HepG2 (cell line): ENCODE results near the gene LIPE. TPM values are rescaled to one million over a fixed set of nuclear protein-coding genes. Genes with fewer than 3 reads are reported as not detected.
A peak's percentile ranks its signal among the peaks of the same experiment; 100 is the strongest.

Source experiments
- CEBPG ChIP-seq: IDR thresholded peaks from 2 replicates; pipeline ENCODE4 v1.6.1; 2016
- FLYWCH1 ChIP-seq: sonication (generic); formaldehyde crosslinking; IDR thresholded peaks from 2 replicates; pipeline ENCODE4 v1.8.1; 2023; ENCODE audit warnings: mild to moderate bottlenecking, missing genetic modification reagents
- HNF4A ChIP-seq: sonication (generic); formaldehyde crosslinking; IDR thresholded peaks from 2 replicates; pipeline ENCODE4 v1.4.0; 2020; ENCODE audit warnings: missing genetic modification reagents
- IRF2 ChIP-seq: IDR thresholded peaks from 2 replicates; pipeline ENCODE4 v1.6.1; 2018; ENCODE audit warnings: missing genetic modification reagents, missing compliant biosample characterization
- MAX ChIP-seq: IDR thresholded peaks from 2 replicates; pipeline ENCODE4 v1.6.1; 2012; ENCODE audit warnings: inconsistent platforms
- POLR2G ChIP-seq: fragments of 200-400 bp; formaldehyde crosslinking; IDR thresholded peaks from 2 replicates; pipeline ENCODE4 v1.6.1; 2018; ENCODE audit warnings: mild to moderate bottlenecking, low read depth, low read length, moderate library complexity
- REPIN1 ChIP-seq: sonication (generic); formaldehyde crosslinking; IDR thresholded peaks from 2 replicates; pipeline ENCODE4 v1.8.0; 2022; ENCODE audit warnings: missing genetic modification reagents, low read depth, mild to moderate bottlenecking, borderline replicate concordance
- RXRA ChIP-seq: sonication (generic); formaldehyde crosslinking; IDR thresholded peaks from 2 replicates; pipeline ENCODE4 v1.5.1; 2020; ENCODE audit warnings: missing genetic modification reagents
- SUZ12 ChIP-seq: fragments of 150-350 bp; IDR thresholded peaks from 2 replicates; pipeline ENCODE4 v1.6.1; 2014; ENCODE audit warnings: low read depth, low read length
- TARDBP ChIP-seq: sonication (generic); formaldehyde crosslinking; IDR thresholded peaks from 2 replicates; pipeline ENCODE4 v1.8.0; 2022; ENCODE audit warnings: mild to moderate bottlenecking, missing genetic modification reagents
- TCF7 ChIP-seq: sonication (generic); IDR thresholded peaks from 2 replicates; pipeline ENCODE4 v1.6.1; 2016; ENCODE audit warnings: antibody characterized with exemption, low read depth
- TGIF2 ChIP-seq: IDR thresholded peaks from 2 replicates; pipeline ENCODE4 v1.6.1; 2016; ENCODE audit warnings: control low read depth, missing compliant biosample characterization
- U2AF1 ChIP-seq: fragments of 200-400 bp; formaldehyde crosslinking; optimal IDR thresholded peaks from 2 replicates; pipeline ENCODE3; 2017; ENCODE audit warnings: mild to moderate bottlenecking, low read depth, low read length
- ZBTB25 ChIP-seq: IDR thresholded peaks from 2 replicates; pipeline ENCODE4 v1.6.1; 2018; ENCODE audit warnings: missing genetic modification reagents
- ZBTB4 ChIP-seq: sonication (generic); formaldehyde crosslinking; IDR thresholded peaks from 2 replicates; pipeline ENCODE4 v1.4.0; 2020; ENCODE audit warnings: missing genetic modification reagents, mild to moderate bottlenecking, borderline replicate concordance
- ZFP91 ChIP-seq: sonication (generic); formaldehyde crosslinking; IDR thresholded peaks from 2 replicates; pipeline ENCODE4 v1.9.0; 2022; ENCODE audit warnings: missing genetic modification reagents, mild to moderate bottlenecking, borderline replicate concordance
- ZNF460 ChIP-seq: sonication (generic); formaldehyde crosslinking; IDR thresholded peaks from 2 replicates; pipeline ENCODE4 v1.5.1; 2020; ENCODE audit warnings: missing genetic modification reagents, mild to moderate bottlenecking, borderline replicate concordance
- ZNF546 ChIP-seq: sonication (generic); formaldehyde crosslinking; conservative IDR thresholded peaks from 2 replicates; pipeline ENCODE4 v1.8.1; 2023; ENCODE audit warnings: mild to moderate bottlenecking, missing genetic modification reagents
- ZNF619 ChIP-seq: sonication (generic); formaldehyde crosslinking; IDR thresholded peaks from 2 replicates; pipeline ENCODE4 v1.4.0; 2020; ENCODE audit warnings: mild to moderate bottlenecking, missing genetic modification reagents
- polyA plus RNA-seq, 8 experiments: library from polyadenylated mRNA; depleted of rRNA in 3 of 8; stranded (reverse) in 7 of 8; unstranded in 1 of 8; fragments of >200 nt; fragmentation: Illumina TruSeq in 4 of 8; extraction: Trizol in 4 of 8; gene quantifications; 2 replicates each; pipeline versions ENCODE4 v1.2.1 to v1.2.3, GENCODE V29; 2011 to 2016; ENCODE audit warnings: low read depth in 4 of 8, missing spikeins in 1 of 8, mixed read lengths in 1 of 8; ENCODE audit not compliant: insufficient read depth in 1 of 8
- total RNA-seq, 5 experiments: library from RNA; depleted of rRNA; stranded (reverse); fragments of >200 nt; fragmentation: Illumina TruSeq; extraction: Trizol; gene quantifications; 2 replicates each; pipeline ENCODE4 v1.2.3, GENCODE V29; 2016; ENCODE audit warnings: low read depth in 1 of 5
- TF ChIP-seq, protein P1 (sequence below): fragments of 450-650 bp; IDR thresholded peaks from 2 replicates; pipeline ENCODE4 v1.6.1; 2016
- TF ChIP-seq, protein P2 (sequence below), 2 experiments: sonication (generic) in 1 of 2; formaldehyde crosslinking in 1 of 2; IDR thresholded peaks; 2 replicates each; pipeline versions ENCODE4 v1.4.0 to v1.6.1; 2018 to 2020; ENCODE audit warnings: missing genetic modification reagents in 2 of 2, borderline replicate concordance in 1 of 2, low read depth in 1 of 2, mild to moderate bottlenecking in 1 of 2, missing biosample characterization in 1 of 2

LIPE gene
- total and polyA plus RNA-seq, 2 of the 13 experiments (the other 11 are each of a cell fraction or from before 2014, with no cell fraction given), result not detected

DNA sequence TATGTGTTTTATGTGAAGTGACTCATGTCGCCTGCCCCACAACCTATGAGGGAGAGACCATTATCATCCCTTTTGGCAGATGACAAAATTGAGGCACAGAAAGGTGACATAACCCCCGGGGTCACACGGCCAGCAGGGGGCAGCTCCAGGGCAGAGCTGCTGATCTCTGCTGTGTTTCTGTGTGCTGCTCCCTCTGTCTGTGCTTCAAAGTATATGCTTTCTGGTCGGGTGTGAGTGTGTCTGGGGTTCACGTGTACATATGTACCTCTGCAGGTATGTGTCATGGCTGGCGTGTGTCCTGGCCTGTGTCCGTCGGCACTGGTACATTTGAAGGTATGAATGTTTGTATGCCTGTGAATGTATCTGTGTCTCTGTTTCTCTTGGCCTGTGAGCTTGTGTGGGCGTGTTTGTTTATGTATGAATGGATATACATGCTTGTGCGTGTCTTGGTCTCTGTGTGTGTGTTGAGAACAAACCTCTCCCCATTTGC, 7.1 kb downstream of the LIPE start (continued):
- TF ChIP-seq TGIF2 (CRISPR knock-in tag), result no peak
- no peak for TF ChIP-seq FLYWCH1 (CRISPR knock-in tag)
- TF ChIP-seq ZNF546, result no peak
- TF ChIP-seq ZBTB25 (CRISPR knock-in tag), result peak; percentile 40; the same call in 1 of the 2 replicates
- TF ChIP-seq SUZ12, result no peak
- no peak for TF ChIP-seq ZNF460 (CRISPR knock-in tag)
- TF ChIP-seq ZFP91 (CRISPR knock-in tag), result 0 out of 2 replicates have a peak, but pooled peaks have one; percentile 14
- TF ChIP-seq U2AF1, result no peak
- TF ChIP-seq, protein P1, sequence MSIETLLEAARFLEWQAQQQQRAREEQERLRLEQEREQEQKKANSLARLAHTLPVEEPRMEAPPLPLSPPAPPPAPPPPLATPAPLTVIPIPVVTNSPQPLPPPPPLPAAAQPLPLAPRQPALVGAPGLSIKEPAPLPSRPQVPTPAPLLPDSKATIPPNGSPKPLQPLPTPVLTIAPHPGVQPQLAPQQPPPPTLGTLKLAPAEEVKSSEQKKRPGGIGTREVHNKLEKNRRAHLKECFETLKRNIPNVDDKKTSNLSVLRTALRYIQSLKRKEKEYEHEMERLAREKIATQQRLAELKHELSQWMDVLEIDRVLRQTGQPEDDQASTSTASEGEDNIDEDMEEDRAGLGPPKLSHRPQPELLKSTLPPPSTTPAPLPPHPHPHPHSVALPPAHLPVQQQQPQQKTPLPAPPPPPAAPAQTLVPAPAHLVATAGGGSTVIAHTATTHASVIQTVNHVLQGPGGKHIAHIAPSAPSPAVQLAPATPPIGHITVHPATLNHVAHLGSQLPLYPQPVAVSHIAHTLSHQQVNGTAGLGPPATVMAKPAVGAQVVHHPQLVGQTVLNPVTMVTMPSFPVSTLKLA, result no peak
- peak; percentile 52 for TF ChIP-seq CEBPG (CRISPR knock-in tag)
- no peak for TF ChIP-seq ZBTB4
- TF ChIP-seq IRF2 (CRISPR knock-in tag), result 0 out of 2 replicates have a peak, but pooled peaks have one; percentile 25
- TF ChIP-seq TARDBP (CRISPR knock-in tag), result 0 out of 2 replicates have a peak, but pooled peaks have one; percentile 21
- TF ChIP-seq, protein P2, sequence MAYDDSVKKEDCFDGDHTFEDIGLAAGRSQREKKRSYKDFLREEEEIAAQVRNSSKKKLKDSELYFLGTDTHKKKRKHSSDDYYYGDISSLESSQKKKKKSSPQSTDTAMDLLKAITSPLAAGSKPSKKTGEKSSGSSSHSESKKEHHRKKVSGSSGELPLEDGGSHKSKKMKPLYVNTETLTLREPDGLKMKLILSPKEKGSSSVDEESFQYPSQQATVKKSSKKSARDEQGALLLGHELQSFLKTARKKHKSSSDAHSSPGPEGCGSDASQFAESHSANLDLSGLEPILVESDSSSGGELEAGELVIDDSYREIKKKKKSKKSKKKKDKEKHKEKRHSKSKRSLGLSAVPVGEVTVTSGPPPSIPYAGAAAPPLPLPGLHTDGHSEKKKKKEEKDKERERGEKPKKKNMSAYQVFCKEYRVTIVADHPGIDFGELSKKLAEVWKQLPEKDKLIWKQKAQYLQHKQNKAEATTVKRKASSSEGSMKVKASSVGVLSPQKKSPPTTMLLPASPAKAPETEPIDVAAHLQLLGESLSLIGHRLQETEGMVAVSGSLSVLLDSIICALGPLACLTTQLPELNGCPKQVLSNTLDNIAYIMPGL (CRISPR knock-in tag; IDR thresholded peaks at IDR 0.05; ENCODE audit: borderline replicate concordance in 1 of 2, low read depth in 1 of 2), result peak; percentile 58 to 90; a peak in 3 of 4 replicates
- no peak for TF ChIP-seq TCF7
- TF ChIP-seq ZNF619 (CRISPR knock-in tag), result no peak
- 0 out of 2 replicates have a peak, but pooled peaks have one; percentile 27 for TF ChIP-seq RXRA (CRISPR knock-in tag)
- peak; percentile 46 for TF ChIP-seq HNF4A
- TF ChIP-seq POLR2G, result no peak
- no peak for TF ChIP-seq MAX
- TF ChIP-seq REPIN1 (CRISPR knock-in tag), result 0 out of 2 replicates have a peak, but pooled peaks have one; percentile 20
